Fibroblast of lung (primary cell): Measurements from ENCODE around the gene MEIS2. TPM values are rescaled to one million over a fixed set of nuclear protein-coding genes. Genes with fewer than 3 reads are reported as not detected.

Experiments used
- DNase-seq, 2 donors: peaks; one replicate each; pipeline versions ENCODE4 v3.0.0 to v3.0.0-alpha.2; 2010; ENCODE audit warnings: low read depth in 2 of 2
- H2AFZ ChIP-seq: 2 replicates; pipeline ENCODE4 v1.5.1; 2012; ENCODE audit warnings: low read length, control low read depth, inconsistent platforms
- H3K27ac ChIP-seq: 2 replicates; pipeline ENCODE4 v1.5.1; 2011; ENCODE audit warnings: low read length, control low read depth; ENCODE audit not compliant: insufficient read depth
- H3K27me3 ChIP-seq: 2 replicates; pipeline ENCODE4 v1.5.1; 2011; ENCODE audit warnings: mild to moderate bottlenecking, low read length; ENCODE audit not compliant: control insufficient read depth, insufficient read depth
- H3K36me3 ChIP-seq: 2 replicates; pipeline ENCODE4 v1.5.1; 2011; ENCODE audit warnings: low read length; ENCODE audit not compliant: control insufficient read depth, insufficient read depth
- H3K4me1 ChIP-seq: 2 replicates; pipeline ENCODE4 v1.5.1; 2011; ENCODE audit warnings: low read length; ENCODE audit not compliant: control insufficient read depth, insufficient read depth; ENCODE audit errors: extremely low read depth
- H3K4me2 ChIP-seq: 2 replicates; pipeline ENCODE4 v1.5.1; 2011; ENCODE audit warnings: low read length, control low read depth; ENCODE audit not compliant: insufficient read depth; ENCODE audit errors: extremely low read depth
- H3K4me3 ChIP-seq, 4 experiments: fragments of 200-600 bp in 1 of 4; sonication (generic) in 1 of 4; replicated peaks in 1 of 4; 2 replicates each; pipeline ENCODE4 v1.5.1; 2011 to 2016; ENCODE audit warnings: low read length in 4 of 4, low read depth in 3 of 4, mild to moderate bottlenecking in 3 of 4, control low read depth in 2 of 4, inconsistent platforms in 1 of 4, mixed read lengths in 1 of 4; ENCODE audit not compliant: insufficient read depth in 1 of 4; ENCODE audit errors: control extremely low read depth in 1 of 4
- H3K79me2 ChIP-seq: 2 replicates; pipeline ENCODE4 v1.5.1; 2012; ENCODE audit warnings: mild to moderate bottlenecking, low read length, inconsistent platforms; ENCODE audit not compliant: control insufficient read depth, insufficient read depth
- H3K9ac ChIP-seq: 2 replicates; pipeline ENCODE4 v1.5.1; 2011; ENCODE audit warnings: mild to moderate bottlenecking, low read length, control low read depth; ENCODE audit not compliant: insufficient read depth
- H3K9me3 ChIP-seq: 2 replicates; pipeline ENCODE4 v1.5.1; 2012; ENCODE audit warnings: low read depth, low read length; ENCODE audit not compliant: control insufficient read depth, insufficient read depth
- H4K20me1 ChIP-seq: 2 replicates; pipeline ENCODE4 v1.5.1; 2011; ENCODE audit warnings: low read length; ENCODE audit not compliant: control insufficient read depth, insufficient read depth; ENCODE audit errors: extremely low read depth
- EZH2 ChIP-seq: IDR thresholded peaks from 2 replicates; pipeline ENCODE4 v1.5.1; 2012; ENCODE audit warnings: low read length, control low read depth, mild to moderate bottlenecking; ENCODE audit errors: missing control alignments
- polyA plus RNA-seq, 2 donors: library from polyadenylated mRNA; depleted of rRNA in 1 of 2; stranded (reverse) in 1 of 2; unstranded in 1 of 2; fragments of >200 nt; gene quantifications; 2 replicates each; pipeline ENCODE4 v1.2.1, GENCODE V29; 2011 to 2012; ENCODE audit warnings: missing spikeins in 1 of 2
- total RNA-seq: library from RNA; depleted of rRNA; stranded (reverse); fragments of >200 nt; gene quantifications from 2 replicates; pipeline ENCODE4 v1.2.1, GENCODE V29; 2014
- TF ChIP-seq, protein P1 (sequence below), 2 donors: IDR thresholded peaks in 1 of 2; conservative IDR thresholded peaks in 1 of 2; 1 replicate in 1 of 2; 2 replicates in 1 of 2; pipeline ENCODE4 v1.5.1; 2011 to 2012; ENCODE audit warnings: low read length in 2 of 2, control low read depth in 1 of 2, inconsistent platforms in 1 of 2, low read depth in 1 of 2, mild to moderate bottlenecking in 1 of 2

Gene MEIS2
- total and polyA plus RNA-seq, 2 donors (not counting 1 experiment from before 2014, with no cell fraction given), result 31.0 to 37.1 TPM

GRCh38 chr15:36860792-36861191, 239.6 kb downstream of the MEIS2 start:
- no peak overlapping the region for H3K4me2 ChIP-seq
- H2AFZ ChIP-seq, result no peak overlapping the region
- H3K27me3 ChIP-seq, result no peaks in the 10 kb centered on the region
- H3K9me3 ChIP-seq, result no peaks in the 10 kb centered on the region
- no peaks in the 10 kb centered on the region for H3K36me3 ChIP-seq
- H3K9ac ChIP-seq, result no peak overlapping the region
- no peak overlapping the region for H3K4me3 ChIP-seq
- H3K4me1 ChIP-seq, result no peaks in the 10 kb centered on the region
- DNase-seq, result no peak
- TF ChIP-seq, protein P1, sequence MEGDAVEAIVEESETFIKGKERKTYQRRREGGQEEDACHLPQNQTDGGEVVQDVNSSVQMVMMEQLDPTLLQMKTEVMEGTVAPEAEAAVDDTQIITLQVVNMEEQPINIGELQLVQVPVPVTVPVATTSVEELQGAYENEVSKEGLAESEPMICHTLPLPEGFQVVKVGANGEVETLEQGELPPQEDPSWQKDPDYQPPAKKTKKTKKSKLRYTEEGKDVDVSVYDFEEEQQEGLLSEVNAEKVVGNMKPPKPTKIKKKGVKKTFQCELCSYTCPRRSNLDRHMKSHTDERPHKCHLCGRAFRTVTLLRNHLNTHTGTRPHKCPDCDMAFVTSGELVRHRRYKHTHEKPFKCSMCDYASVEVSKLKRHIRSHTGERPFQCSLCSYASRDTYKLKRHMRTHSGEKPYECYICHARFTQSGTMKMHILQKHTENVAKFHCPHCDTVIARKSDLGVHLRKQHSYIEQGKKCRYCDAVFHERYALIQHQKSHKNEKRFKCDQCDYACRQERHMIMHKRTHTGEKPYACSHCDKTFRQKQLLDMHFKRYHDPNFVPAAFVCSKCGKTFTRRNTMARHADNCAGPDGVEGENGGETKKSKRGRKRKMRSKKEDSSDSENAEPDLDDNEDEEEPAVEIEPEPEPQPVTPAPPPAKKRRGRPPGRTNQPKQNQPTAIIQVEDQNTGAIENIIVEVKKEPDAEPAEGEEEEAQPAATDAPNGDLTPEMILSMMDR (conservative IDR thresholded peaks at IDR 0.05 in 1 of 2, IDR thresholded peaks at IDR 0.05 in 1 of 2; ENCODE audit: low read depth in 1 of 2, low read length in 2 of 2), result no peak
- no peak for TF ChIP-seq EZH2
- H3K79me2 ChIP-seq, result no peaks in the 10 kb centered on the region
- H3K27ac ChIP-seq, result no peak overlapping the region
- H4K20me1 ChIP-seq, result no peaks in the 10 kb centered on the region

DNA sequence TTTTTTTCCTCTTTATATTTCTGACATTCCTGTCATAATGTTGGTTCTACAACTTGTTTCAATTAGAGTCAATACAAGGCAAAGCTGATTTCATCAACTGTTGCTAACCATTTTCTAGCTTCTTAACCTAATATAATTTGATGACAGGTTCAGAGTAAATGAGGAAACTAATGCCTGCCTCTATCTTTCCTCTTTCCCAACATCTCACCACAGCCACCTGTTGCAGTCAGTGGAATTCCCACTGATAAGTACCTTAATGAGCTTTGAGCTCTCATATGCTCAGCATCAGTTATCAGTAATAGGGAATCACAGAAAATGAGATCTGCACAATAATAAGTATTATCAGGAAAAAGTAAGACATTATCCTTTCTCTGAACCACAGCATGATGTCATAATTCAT, 241.9 kb downstream of the MEIS2 start:
- Histone ChIP-seq H2AFZ (no peak overlapping the region), H3K9me3 (no peaks in the 10 kb centered on the region), H3K79me2 (no peaks in the 10 kb centered on the region), H3K9ac (no peak overlapping the region), H3K4me3 (no peak overlapping the region), H3K4me2 (no peak overlapping the region), H4K20me1 (no peaks in the 10 kb centered on the region), H3K36me3 (no peaks in the 10 kb centered on the region), H3K4me1 (no peaks in the 10 kb centered on the region), H3K27ac (no peak overlapping the region), H3K27me3 (no peaks in the 10 kb centered on the region)
- no peak for TF ChIP-seq EZH2
- TF ChIP-seq, protein P1 (conservative IDR thresholded peaks at IDR 0.05 in 1 of 2, IDR thresholded peaks at IDR 0.05 in 1 of 2; ENCODE audit: low read depth in 1 of 2, low read length in 2 of 2), result no peak
- DNase-seq, result no peak

DNA sequence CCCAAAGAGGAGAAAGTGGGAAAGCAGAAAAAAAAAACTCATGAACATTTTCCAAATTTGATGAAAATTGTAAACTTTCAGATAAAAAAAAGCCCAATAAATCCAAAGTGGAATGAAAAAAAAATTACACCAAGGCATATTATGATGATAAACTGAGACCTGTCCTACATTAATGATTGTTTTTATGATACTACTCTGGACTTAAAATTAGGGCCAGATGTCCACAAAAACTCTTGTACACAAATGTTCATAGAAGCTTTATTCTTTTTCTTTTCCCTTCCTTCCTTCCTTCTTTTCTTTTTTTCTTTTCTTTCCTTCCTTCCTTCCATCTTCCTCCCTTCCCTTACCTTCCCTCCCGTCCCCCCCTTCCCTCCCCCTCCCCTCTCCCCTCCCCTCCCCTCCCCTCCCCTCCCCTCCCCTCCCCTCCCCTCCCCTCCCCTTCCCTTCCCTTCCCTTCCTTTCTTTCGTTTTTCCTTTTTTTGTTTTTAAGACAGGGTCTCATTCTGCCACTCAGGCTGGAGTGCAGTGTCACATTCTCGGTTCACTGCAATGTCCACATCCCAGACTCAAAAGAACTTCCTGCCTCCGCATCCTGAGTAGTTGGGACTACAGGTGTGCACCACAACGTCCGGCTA, 243.9 kb downstream of the MEIS2 start:
- Histone ChIP-seq H3K4me2 (no peak overlapping the region), H3K27ac (no peak overlapping the region), H3K4me3 (no peak overlapping the region), H2AFZ (no peak overlapping the region), H3K4me1 (no peaks in the 10 kb centered on the region), H3K27me3 (no peaks in the 10 kb centered on the region), H3K36me3 (no peaks in the 10 kb centered on the region), H3K79me2 (no peaks in the 10 kb centered on the region), H3K9ac (no peak overlapping the region), H4K20me1 (no peaks in the 10 kb centered on the region), H3K9me3 (no peaks in the 10 kb centered on the region)
- TF ChIP-seq EZH2, result no peak
- TF ChIP-seq, protein P1 (conservative IDR thresholded peaks at IDR 0.05 in 1 of 2, IDR thresholded peaks at IDR 0.05 in 1 of 2; ENCODE audit: low read depth in 1 of 2, low read length in 2 of 2), result no peak
- no peak for DNase-seq
